WTC11 (cell line): ENCODE results near the gene ZNF17. TPM values are rescaled to one million over a fixed set of nuclear protein-coding genes. Genes with fewer than 3 reads are reported as not detected.
"Not testable (repeated sequence)": the region's sequence is repeated elsewhere in the genome, so short reads cannot be mapped to it uniquely, and the experiment has no call there.

Source experiments
- ATAC-seq: fragments of 200-7000 bp; cut with Tn5 transposase; 2 replicates; pipeline ENCODE4 v1.10.0; 2021; ENCODE audit warnings: mild to moderate bottlenecking, moderate library complexity
- CTCF ChIA-PET: fragments of 300-600 bp; sonication (Branson Sonifier 250); formaldehyde crosslinking; loops from one replicate; lab custom pipeline; 2021; ENCODE audit warnings: antibody characterized with exemption; lab: Charles Lee
- POLR2A ChIA-PET: fragments of 350-600 bp; sonication (Branson Sonifier 250); formaldehyde crosslinking; loops from one replicate; lab custom pipeline; 2021; ENCODE audit warnings: antibody characterized with exemption; lab: Charles Lee
- DNase-seq: peaks from one replicate; pipeline ENCODE4 v3.0.0; 2021; ENCODE audit warnings: low spot score
- H3K27ac Mint-ChIP-seq: 2 replicates; pipeline ENCODE4 v1.8.0; 2021; ENCODE audit warnings: mixed read lengths
- H3K27me3 Mint-ChIP-seq: 2 replicates; pipeline ENCODE4 v1.8.0; 2021; ENCODE audit warnings: low read depth, mild to moderate bottlenecking, moderate library complexity, mixed read lengths
- H3K36me3 Mint-ChIP-seq: 2 replicates; pipeline ENCODE4 v1.8.0; 2021; ENCODE audit warnings: mixed read lengths
- H3K4me1 Mint-ChIP-seq: 2 replicates; pipeline ENCODE4 v1.8.0; 2022; ENCODE audit warnings: mixed read lengths
- H3K4me3 Mint-ChIP-seq: 2 replicates; pipeline ENCODE4 v1.8.0; 2021; ENCODE audit warnings: mild to moderate bottlenecking, moderate library complexity, mixed read lengths
- H3K9me3 Mint-ChIP-seq: 2 replicates; pipeline ENCODE4 v1.8.0; 2021; ENCODE audit warnings: mixed read lengths
- ELF4 ChIP-seq: sonication (generic); formaldehyde crosslinking; IDR thresholded peaks from 2 replicates; pipeline ENCODE4 v1.8.1; 2022; ENCODE audit warnings: low read depth, mild to moderate bottlenecking, moderate library complexity, missing genetic modification reagents
- FOXJ3 ChIP-seq: sonication (generic); formaldehyde crosslinking; IDR thresholded peaks from 2 replicates; pipeline ENCODE4 v1.9.0; 2021; ENCODE audit warnings: missing genetic modification reagents, mild to moderate bottlenecking, borderline replicate concordance
- FOXP1 ChIP-seq: sonication (generic); formaldehyde crosslinking; IDR thresholded peaks from 2 replicates; pipeline ENCODE4 v1.8.0; 2022; ENCODE audit warnings: missing genetic modification reagents, mild to moderate bottlenecking, moderate library complexity, borderline replicate concordance
- IRF2 ChIP-seq: sonication (generic); formaldehyde crosslinking; IDR thresholded peaks from 2 replicates; pipeline ENCODE4 v1.8.0; 2022; ENCODE audit warnings: low read depth, missing genetic modification reagents, borderline replicate concordance
- JAZF1 ChIP-seq: fragments of 250-450 bp; sonication (Bioruptor Pico); IDR thresholded peaks from 2 replicates; pipeline ENCODE4 v1.9.0; 2021; ENCODE audit warnings: moderate library complexity, mild to moderate bottlenecking, inconsistent platforms
- KAT7 ChIP-seq: sonication (generic); formaldehyde crosslinking; IDR thresholded peaks from 2 replicates; pipeline ENCODE4 v1.8.1; 2023; ENCODE audit warnings: missing genetic modification reagents, mild to moderate bottlenecking, borderline replicate concordance
- NFATC4 ChIP-seq: fragments of 250-450 bp; sonication (Bioruptor Pico); IDR thresholded peaks from 2 replicates; pipeline ENCODE4 v1.9.0; 2021; ENCODE audit warnings: mild to moderate bottlenecking
- SMAD3 ChIP-seq: sonication (generic); formaldehyde crosslinking; IDR thresholded peaks from 2 replicates; pipeline ENCODE4 v1.8.0; 2022; ENCODE audit warnings: missing genetic modification reagents, mild to moderate bottlenecking, borderline replicate concordance
- SOX15 ChIP-seq: fragments of 250-450 bp; sonication (Bioruptor Pico); IDR thresholded peaks from 2 replicates; pipeline ENCODE4 v1.9.0; 2021; ENCODE audit warnings: mild to moderate bottlenecking
- TEAD4 ChIP-seq: sonication (generic); formaldehyde crosslinking; IDR thresholded peaks from 2 replicates; pipeline ENCODE4 v1.8.0; 2022; ENCODE audit warnings: mild to moderate bottlenecking, missing genetic modification reagents
- ZNF232 ChIP-seq: sonication (generic); formaldehyde crosslinking; IDR thresholded peaks from 2 replicates; pipeline ENCODE4 v1.8.0; 2022; ENCODE audit warnings: mild to moderate bottlenecking, missing genetic modification reagents
- ZNF317 ChIP-seq: sonication (generic); formaldehyde crosslinking; IDR thresholded peaks from 2 replicates; pipeline ENCODE4 v1.8.1; 2023; ENCODE audit warnings: low read depth, mild to moderate bottlenecking, moderate library complexity, missing genetic modification reagents, borderline replicate concordance
- ZNF396 ChIP-seq: fragments of 250-450 bp; sonication (Bioruptor Pico); IDR thresholded peaks from 2 replicates; pipeline ENCODE4 v1.8.0; 2021; ENCODE audit warnings: mild to moderate bottlenecking, moderate library complexity, borderline replicate concordance
- total RNA-seq: library from RNA; stranded (reverse); gene quantifications from 3 replicates; pipeline ENCODE4 v1.2.3, GENCODE V29; 2021
- TF ChIP-seq, protein P1 (sequence below): fragments of 250-450 bp; sonication (Bioruptor Pico); IDR thresholded peaks from 2 replicates; pipeline ENCODE4 v2.1.2; 2022; ENCODE audit warnings: mild to moderate bottlenecking, moderate library complexity
- TF ChIP-seq, protein P2 (sequence below): sonication (generic); formaldehyde crosslinking; IDR thresholded peaks from 2 replicates; pipeline ENCODE4 v1.8.1; 2022; ENCODE audit warnings: low read depth, missing genetic modification reagents, borderline replicate concordance
- TF ChIP-seq, protein P3 (sequence below): fragments of 200-600 bp; IDR thresholded peaks from 2 replicates; pipeline ENCODE4 v1.8.0; 2022; ENCODE audit warnings: antibody characterized with exemption
- TF ChIP-seq, protein P4 (sequence below): sonication (generic); formaldehyde crosslinking; IDR thresholded peaks from 2 replicates; pipeline ENCODE4 v1.8.1; 2023; ENCODE audit warnings: mild to moderate bottlenecking, missing genetic modification reagents, moderate library complexity
- TF ChIP-seq, protein P5 (sequence below): sonication (generic); formaldehyde crosslinking; IDR thresholded peaks from 2 replicates; pipeline ENCODE4 v1.8.1; 2023; ENCODE audit warnings: mild to moderate bottlenecking, missing genetic modification reagents
- TF ChIP-seq, protein P6 (sequence below): sonication (generic); formaldehyde crosslinking; IDR thresholded peaks from 2 replicates; pipeline ENCODE4 v1.8.1; 2023; ENCODE audit warnings: mild to moderate bottlenecking, moderate library complexity, missing genetic modification reagents
- TF ChIP-seq, protein P7 (sequence below): sonication (generic); formaldehyde crosslinking; IDR thresholded peaks from 2 replicates; pipeline ENCODE4 v1.8.0; 2023; ENCODE audit warnings: missing genetic modification reagents
- TF ChIP-seq, protein P8 (sequence below): sonication (generic); formaldehyde crosslinking; conservative IDR thresholded peaks from 2 replicates; pipeline ENCODE4 v1.8.1; 2022; ENCODE audit warnings: mild to moderate bottlenecking, missing genetic modification reagents

The ZNF17 gene
- total RNA-seq, 1 experiment from 2014 or later, result 7.7 TPM

DNA sequence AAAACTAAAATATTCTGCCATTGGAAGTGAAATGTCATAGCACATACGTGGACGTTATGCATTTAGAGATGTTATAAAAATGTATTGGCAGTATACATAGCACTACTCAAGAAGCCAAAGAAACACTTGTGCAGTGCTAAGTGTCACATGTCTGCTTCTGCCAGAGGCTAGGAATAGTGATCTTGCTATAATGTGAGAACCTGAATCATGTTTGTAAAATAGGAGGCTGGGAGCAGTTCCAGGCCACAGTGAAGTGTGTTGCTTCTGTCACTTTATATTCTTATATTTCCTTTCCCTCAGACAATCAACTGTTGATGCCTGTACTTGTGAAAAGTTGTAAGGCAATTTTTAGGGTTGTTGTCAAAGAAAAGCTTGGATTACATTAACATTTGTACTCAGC, 44.2 kb upstream of the ZNF17 start (continued):
- TF ChIP-seq KAT7 (CRISPR knock-in tag) (no peak), FOXP1 (CRISPR knock-in tag) (no peak), SOX15 (CRISPR knock-in tag) (no peak), FOXJ3 (CRISPR knock-in tag) (no peak), ZNF232 (CRISPR knock-in tag) (no peak), NFATC4 (CRISPR knock-in tag) (no peak), JAZF1 (no peak), ELF4 (no peak), ZNF317 (CRISPR knock-in tag) (no peak)
- TF ChIP-seq, protein P1, sequence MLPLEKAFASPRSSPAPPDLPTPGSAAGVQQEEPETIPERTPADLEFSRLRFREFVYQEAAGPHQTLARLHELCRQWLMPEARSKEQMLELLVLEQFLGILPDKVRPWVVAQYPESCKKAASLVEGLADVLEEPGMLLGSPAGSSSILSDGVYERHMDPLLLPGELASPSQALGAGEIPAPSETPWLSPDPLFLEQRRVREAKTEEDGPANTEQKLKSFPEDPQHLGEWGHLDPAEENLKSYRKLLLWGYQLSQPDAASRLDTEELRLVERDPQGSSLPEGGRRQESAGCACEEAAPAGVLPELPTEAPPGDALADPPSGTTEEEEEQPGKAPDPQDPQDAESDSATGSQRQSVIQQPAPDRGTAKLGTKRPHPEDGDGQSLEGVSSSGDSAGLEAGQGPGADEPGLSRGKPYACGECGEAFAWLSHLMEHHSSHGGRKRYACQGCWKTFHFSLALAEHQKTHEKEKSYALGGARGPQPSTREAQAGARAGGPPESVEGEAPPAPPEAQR, result no peak

DNA sequence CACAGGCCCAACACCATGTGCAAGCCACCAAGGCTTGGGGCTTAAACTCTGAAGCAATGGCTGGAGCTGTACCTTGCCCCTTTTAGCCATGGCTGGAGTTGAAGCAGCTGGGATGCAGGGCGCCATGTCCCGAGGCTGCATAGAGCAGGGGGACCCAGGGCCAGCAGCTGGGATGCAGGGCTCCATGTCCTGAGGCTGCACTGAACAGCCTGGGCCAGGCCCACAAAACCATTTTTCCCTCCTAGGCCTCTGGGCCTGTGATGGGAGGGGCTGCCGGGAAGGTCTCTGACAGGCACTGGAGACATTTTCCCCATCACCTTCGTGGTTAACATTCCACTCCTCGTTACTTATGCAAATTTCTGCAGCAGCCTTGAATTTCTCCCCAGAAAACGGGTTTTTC, 36.8 kb upstream of the ZNF17 start:
- Mint-ChIP-seq H3K4me3 (no peak overlapping the region), H3K36me3 (peaks cover 69% of the 10 kb centered on the region), H3K27ac (no peak overlapping the region), H3K27me3 (peaks cover 3% of the 10 kb centered on the region; the same call in 1 of the 2 replicates), H3K4me1 (no peaks in the 10 kb centered on the region), H3K9me3 (peaks cover 64% of the 10 kb centered on the region)
- no peak for TF ChIP-seq IRF2 (CRISPR knock-in tag)
- TF ChIP-seq, protein P2, sequence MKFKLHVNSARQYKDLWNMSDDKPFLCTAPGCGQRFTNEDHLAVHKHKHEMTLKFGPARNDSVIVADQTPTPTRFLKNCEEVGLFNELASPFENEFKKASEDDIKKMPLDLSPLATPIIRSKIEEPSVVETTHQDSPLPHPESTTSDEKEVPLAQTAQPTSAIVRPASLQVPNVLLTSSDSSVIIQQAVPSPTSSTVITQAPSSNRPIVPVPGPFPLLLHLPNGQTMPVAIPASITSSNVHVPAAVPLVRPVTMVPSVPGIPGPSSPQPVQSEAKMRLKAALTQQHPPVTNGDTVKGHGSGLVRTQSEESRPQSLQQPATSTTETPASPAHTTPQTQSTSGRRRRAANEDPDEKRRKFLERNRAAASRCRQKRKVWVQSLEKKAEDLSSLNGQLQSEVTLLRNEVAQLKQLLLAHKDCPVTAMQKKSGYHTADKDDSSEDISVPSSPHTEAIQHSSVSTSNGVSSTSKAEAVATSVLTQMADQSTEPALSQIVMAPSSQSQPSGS (CRISPR knock-in tag), result no peak
- TF ChIP-seq, protein P3, sequence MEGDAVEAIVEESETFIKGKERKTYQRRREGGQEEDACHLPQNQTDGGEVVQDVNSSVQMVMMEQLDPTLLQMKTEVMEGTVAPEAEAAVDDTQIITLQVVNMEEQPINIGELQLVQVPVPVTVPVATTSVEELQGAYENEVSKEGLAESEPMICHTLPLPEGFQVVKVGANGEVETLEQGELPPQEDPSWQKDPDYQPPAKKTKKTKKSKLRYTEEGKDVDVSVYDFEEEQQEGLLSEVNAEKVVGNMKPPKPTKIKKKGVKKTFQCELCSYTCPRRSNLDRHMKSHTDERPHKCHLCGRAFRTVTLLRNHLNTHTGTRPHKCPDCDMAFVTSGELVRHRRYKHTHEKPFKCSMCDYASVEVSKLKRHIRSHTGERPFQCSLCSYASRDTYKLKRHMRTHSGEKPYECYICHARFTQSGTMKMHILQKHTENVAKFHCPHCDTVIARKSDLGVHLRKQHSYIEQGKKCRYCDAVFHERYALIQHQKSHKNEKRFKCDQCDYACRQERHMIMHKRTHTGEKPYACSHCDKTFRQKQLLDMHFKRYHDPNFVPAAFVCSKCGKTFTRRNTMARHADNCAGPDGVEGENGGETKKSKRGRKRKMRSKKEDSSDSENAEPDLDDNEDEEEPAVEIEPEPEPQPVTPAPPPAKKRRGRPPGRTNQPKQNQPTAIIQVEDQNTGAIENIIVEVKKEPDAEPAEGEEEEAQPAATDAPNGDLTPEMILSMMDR, result no peak
- TF ChIP-seq ELF4, result no peak
- TF ChIP-seq JAZF1, result no peak
- TF ChIP-seq, protein P4, sequence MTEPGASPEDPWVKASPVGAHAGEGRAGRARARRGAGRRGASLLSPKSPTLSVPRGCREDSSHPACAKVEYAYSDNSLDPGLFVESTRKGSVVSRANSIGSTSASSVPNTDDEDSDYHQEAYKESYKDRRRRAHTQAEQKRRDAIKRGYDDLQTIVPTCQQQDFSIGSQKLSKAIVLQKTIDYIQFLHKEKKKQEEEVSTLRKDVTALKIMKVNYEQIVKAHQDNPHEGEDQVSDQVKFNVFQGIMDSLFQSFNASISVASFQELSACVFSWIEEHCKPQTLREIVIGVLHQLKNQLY, result no peak
- TF ChIP-seq, protein P5, sequence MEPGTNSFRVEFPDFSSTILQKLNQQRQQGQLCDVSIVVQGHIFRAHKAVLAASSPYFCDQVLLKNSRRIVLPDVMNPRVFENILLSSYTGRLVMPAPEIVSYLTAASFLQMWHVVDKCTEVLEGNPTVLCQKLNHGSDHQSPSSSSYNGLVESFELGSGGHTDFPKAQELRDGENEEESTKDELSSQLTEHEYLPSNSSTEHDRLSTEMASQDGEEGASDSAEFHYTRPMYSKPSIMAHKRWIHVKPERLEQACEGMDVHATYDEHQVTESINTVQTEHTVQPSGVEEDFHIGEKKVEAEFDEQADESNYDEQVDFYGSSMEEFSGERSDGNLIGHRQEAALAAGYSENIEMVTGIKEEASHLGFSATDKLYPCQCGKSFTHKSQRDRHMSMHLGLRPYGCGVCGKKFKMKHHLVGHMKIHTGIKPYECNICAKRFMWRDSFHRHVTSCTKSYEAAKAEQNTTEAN (CRISPR knock-in tag), result no peak
- TF ChIP-seq SMAD3 (CRISPR knock-in tag), result no peak
- no peak for TF ChIP-seq TEAD4 (CRISPR knock-in tag)
- TF ChIP-seq ZNF396 (CRISPR knock-in tag), result no peak
- TF ChIP-seq, protein P6, sequence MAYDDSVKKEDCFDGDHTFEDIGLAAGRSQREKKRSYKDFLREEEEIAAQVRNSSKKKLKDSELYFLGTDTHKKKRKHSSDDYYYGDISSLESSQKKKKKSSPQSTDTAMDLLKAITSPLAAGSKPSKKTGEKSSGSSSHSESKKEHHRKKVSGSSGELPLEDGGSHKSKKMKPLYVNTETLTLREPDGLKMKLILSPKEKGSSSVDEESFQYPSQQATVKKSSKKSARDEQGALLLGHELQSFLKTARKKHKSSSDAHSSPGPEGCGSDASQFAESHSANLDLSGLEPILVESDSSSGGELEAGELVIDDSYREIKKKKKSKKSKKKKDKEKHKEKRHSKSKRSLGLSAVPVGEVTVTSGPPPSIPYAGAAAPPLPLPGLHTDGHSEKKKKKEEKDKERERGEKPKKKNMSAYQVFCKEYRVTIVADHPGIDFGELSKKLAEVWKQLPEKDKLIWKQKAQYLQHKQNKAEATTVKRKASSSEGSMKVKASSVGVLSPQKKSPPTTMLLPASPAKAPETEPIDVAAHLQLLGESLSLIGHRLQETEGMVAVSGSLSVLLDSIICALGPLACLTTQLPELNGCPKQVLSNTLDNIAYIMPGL, result no peak
- TF ChIP-seq, protein P7, sequence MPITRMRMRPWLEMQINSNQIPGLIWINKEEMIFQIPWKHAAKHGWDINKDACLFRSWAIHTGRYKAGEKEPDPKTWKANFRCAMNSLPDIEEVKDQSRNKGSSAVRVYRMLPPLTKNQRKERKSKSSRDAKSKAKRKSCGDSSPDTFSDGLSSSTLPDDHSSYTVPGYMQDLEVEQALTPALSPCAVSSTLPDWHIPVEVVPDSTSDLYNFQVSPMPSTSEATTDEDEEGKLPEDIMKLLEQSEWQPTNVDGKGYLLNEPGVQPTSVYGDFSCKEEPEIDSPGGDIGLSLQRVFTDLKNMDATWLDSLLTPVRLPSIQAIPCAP (CRISPR knock-in tag), result no peak
- TF ChIP-seq, protein P8, sequence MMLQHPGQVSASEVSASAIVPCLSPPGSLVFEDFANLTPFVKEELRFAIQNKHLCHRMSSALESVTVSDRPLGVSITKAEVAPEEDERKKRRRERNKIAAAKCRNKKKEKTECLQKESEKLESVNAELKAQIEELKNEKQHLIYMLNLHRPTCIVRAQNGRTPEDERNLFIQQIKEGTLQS (CRISPR knock-in tag), result no peak
- DNase-seq (no peak), ATAC-seq (no peak)
- CTCF ChIA-PET, result no interaction called here
- POLR2A ChIA-PET, result no interaction called here

DNA sequence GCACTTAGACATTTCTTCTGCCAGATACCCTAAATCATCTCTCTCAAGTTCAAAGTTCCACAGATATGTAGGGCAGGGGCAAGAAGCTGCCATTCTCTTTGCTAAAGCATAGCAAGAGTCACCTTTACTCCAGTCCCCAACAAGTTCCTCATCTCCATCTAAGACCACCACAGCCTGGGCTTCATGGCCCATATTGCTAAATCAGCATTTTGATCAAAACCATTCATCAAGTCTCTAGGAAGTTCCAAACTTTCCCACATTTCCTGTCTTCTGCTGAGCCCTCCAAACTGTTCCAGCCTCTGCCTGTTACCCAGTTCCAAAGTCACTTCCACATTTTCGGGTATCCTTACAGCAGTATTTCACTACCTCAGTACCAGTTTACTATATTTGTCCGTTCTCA, 36.3 kb upstream of the ZNF17 start:
- DNase-seq, H3K4me1 Mint-ChIP-seq, H3K27ac Mint-ChIP-seq, POLR2A ChIA-PET, H3K27me3 Mint-ChIP-seq, CTCF ChIA-PET, ATAC-seq, H3K4me3 Mint-ChIP-seq: not testable (repeated sequence)
- Mint-ChIP-seq H3K9me3 (peaks cover 68% of the 10 kb centered on the region), H3K36me3 (peaks cover 72% of the 10 kb centered on the region)
